Measurements from ENCODE around the gene MSH4.
"Not testable (repeated sequence)": the region's sequence is repeated elsewhere in the genome, so short reads cannot be mapped to it uniquely, and the experiment has no call there.

The MSH4 gene

GRCh38 chr1:75811211-75811981, 14.7 kb downstream of the MSH4 start:
- TF ChIP-seq, protein P1, sequence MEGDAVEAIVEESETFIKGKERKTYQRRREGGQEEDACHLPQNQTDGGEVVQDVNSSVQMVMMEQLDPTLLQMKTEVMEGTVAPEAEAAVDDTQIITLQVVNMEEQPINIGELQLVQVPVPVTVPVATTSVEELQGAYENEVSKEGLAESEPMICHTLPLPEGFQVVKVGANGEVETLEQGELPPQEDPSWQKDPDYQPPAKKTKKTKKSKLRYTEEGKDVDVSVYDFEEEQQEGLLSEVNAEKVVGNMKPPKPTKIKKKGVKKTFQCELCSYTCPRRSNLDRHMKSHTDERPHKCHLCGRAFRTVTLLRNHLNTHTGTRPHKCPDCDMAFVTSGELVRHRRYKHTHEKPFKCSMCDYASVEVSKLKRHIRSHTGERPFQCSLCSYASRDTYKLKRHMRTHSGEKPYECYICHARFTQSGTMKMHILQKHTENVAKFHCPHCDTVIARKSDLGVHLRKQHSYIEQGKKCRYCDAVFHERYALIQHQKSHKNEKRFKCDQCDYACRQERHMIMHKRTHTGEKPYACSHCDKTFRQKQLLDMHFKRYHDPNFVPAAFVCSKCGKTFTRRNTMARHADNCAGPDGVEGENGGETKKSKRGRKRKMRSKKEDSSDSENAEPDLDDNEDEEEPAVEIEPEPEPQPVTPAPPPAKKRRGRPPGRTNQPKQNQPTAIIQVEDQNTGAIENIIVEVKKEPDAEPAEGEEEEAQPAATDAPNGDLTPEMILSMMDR (IDR thresholded peaks at IDR 0.05; ENCODE audit: low read depth, low read length): no peak

GRCh38 chr1:75812065-75812464, 15.4 kb downstream of the MSH4 start:
- no peak overlapping the region for H3K4me3 ChIP-seq (ENCODE audit: low read depth, low read length)
- TF ChIP-seq, protein P1 (IDR thresholded peaks at IDR 0.05; ENCODE audit: low read depth, low read length): no peak

More at GRCh38 chr1:75811211-75811981, 14.7 kb downstream of the MSH4 start:
- no peak overlapping the region for H3K4me3 ChIP-seq (ENCODE audit: low read depth, low read length)

DNA sequence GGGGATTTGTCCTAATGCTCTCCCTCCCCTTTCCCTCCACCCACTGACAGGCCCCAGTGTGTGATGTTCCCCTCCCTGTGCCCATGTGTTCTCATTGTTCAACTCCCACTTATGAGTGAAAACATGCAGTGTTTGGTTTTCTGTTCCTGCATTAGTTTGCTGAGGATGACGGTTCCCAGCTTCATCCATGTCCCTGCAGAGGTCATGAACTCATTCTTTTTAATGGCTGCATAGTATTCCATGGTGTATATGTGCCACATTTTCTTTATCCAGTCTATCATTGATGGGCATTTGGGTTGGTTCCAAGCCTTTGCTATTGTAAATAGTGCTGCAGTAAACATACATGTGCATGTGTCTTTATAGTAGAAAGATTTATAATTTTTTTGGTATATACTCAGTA, 26.9 kb downstream of the MSH4 start:
- not testable (repeated sequence) for H3K4me3 ChIP-seq (ENCODE audit: low read depth, low read length)

GRCh38 chr1:75836528-75837100, 39.9 kb downstream of the MSH4 start:
- TF ChIP-seq, protein P1 (IDR thresholded peaks at IDR 0.05; ENCODE audit: low read depth, low read length): no peak
- no peak overlapping the region for H3K4me3 ChIP-seq (ENCODE audit: low read depth, low read length)

DNA sequence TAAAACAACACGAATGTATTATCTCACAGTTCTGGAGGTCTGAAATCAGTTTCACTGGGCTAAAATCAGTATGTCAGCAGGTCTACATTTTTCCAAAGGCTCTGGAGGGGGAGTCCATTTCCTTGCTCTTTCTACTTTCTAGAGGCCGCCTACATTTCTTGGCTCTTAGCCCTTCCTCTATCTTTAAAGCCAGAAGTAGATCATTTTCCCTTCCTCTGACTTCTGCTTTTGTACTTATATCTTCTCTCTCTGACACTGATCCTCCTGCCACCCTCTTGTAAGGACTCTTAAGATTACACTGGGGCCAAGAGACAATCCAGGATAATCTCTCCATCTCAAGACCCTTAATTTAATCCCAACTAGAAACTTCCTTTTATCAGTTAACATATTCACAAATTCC, 41.4 kb downstream of the MSH4 start:
- no peak overlapping the region for H3K4me3 ChIP-seq (ENCODE audit: low read depth, low read length)
- TF ChIP-seq, protein P1 (IDR thresholded peaks at IDR 0.05; ENCODE audit: low read depth, low read length): no peak

DNA sequence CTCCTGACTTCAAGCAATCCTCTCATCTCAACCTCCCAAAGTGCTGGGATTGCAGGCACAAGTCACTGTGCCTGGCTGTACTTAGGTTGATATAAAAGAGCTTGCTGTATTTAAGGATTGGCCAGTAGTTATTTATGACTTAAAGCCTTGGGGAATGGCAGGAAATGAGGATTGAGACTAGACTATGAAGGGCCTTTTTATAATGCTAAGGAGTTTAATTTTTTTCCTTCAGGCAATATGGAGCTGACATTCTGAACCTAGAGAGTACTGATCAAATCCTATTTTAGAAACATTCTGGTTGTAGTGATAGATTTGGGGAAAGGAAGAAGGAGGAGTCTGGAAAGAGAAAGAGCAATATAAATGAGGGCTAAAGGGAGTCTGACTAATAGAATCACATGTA, 44.7 kb downstream of the MSH4 start:
- no peak overlapping the region for H3K4me3 ChIP-seq (ENCODE audit: low read depth, low read length)
- TF ChIP-seq, protein P1 (IDR thresholded peaks at IDR 0.05; ENCODE audit: low read depth, low read length): no peak

DNA sequence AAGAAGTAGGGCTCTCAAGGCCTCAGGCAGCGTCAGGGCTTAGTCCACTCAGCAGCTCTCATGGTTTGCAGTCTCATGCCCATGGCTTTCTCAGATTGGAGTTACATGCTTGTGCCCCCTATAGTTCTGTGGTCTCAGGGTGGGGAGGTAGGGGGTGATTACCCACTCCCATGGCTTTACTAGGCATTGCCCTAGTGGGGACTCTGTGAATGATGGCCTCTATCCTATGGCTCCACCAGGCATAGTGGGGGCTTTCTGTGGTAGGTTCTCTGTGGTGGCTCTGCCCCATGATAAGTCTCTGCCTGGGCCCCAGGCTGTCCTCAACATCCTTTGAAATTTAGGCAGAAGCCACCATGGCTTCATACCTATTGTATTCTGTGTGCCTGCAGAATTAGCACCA, 48.9 kb downstream of the MSH4 start:
- TF ChIP-seq, protein P1 (IDR thresholded peaks at IDR 0.05; ENCODE audit: low read depth, low read length): no peak
- no peak overlapping the region for H3K4me3 ChIP-seq (ENCODE audit: low read depth, low read length)

All from WI38 (cell line).